ENCODE measurements around the gene PRKN.

The PRKN gene

GRCh38 chr6:162070639-162071038 lies 656.9 kb downstream of the PRKN start:
- no peak overlapping the region for H3K27ac ChIP-seq (replicated peaks)
- H3K4me3 ChIP-seq (replicated peaks; ENCODE audit: insufficient read depth, low read length) = no peak overlapping the region
- no peak for DNase-seq (ENCODE audit: low read depth in 1 of 2, low spot score in 1 of 2)
- TF ChIP-seq CTCF (IDR thresholded peaks at IDR 0.05; ENCODE audit: insufficient read depth, low read length) (no peak), REST (IDR thresholded peaks at IDR 0.05; ENCODE audit: insufficient replicate concordance, low read depth) (no peak), GABPA (IDR thresholded peaks at IDR 0.05; ENCODE audit: low read depth) (no peak), SPI1 (IDR thresholded peaks at IDR 0.05; ENCODE audit: borderline replicate concordance, low read depth) (no peak), POLR2AphosphoS5 (IDR thresholded peaks at IDR 0.05; ENCODE audit: low read depth) (no peak)
- H3K27me3 ChIP-seq (ENCODE audit: insufficient read depth, poor library complexity, severe bottlenecking) = no peaks in the 10 kb centered on the region

- Histone ChIP-seq H3K27ac (replicated peaks) (no peak overlapping the region), H3K27me3 (ENCODE audit: insufficient read depth, poor library complexity, severe bottlenecking) (no peaks in the 10 kb centered on the region), H3K4me3 (replicated peaks; ENCODE audit: insufficient read depth, low read length) (no peak overlapping the region)
- TF ChIP-seq REST (IDR thresholded peaks at IDR 0.05; ENCODE audit: insufficient replicate concordance, low read depth) (no peak), SPI1 (IDR thresholded peaks at IDR 0.05; ENCODE audit: borderline replicate concordance, low read depth) (no peak), CTCF (IDR thresholded peaks at IDR 0.05; ENCODE audit: insufficient read depth, low read length) (no peak), GABPA (IDR thresholded peaks at IDR 0.05; ENCODE audit: low read depth) (no peak), POLR2AphosphoS5 (IDR thresholded peaks at IDR 0.05; ENCODE audit: low read depth) (no peak)
- DNase-seq (ENCODE audit: low read depth in 1 of 2, low spot score in 1 of 2) = no peak
These were observed 657.6 kb downstream of the PRKN start for GRCh38 chr6:162069995-162070394.

- Histone ChIP-seq H3K27ac (replicated peaks) (no peak overlapping the region), H3K27me3 (ENCODE audit: insufficient read depth, poor library complexity, severe bottlenecking) (no peaks in the 10 kb centered on the region), H3K4me3 (replicated peaks; ENCODE audit: insufficient read depth, low read length) (no peak overlapping the region)
- TF ChIP-seq POLR2AphosphoS5 (IDR thresholded peaks at IDR 0.05; ENCODE audit: low read depth) (no peak), REST (IDR thresholded peaks at IDR 0.05; ENCODE audit: insufficient replicate concordance, low read depth) (no peak), GABPA (IDR thresholded peaks at IDR 0.05; ENCODE audit: low read depth) (no peak), CTCF (IDR thresholded peaks at IDR 0.05; ENCODE audit: insufficient read depth, low read length) (no peak), SPI1 (IDR thresholded peaks at IDR 0.05; ENCODE audit: borderline replicate concordance, low read depth) (no peak)
- no peak for DNase-seq (ENCODE audit: low read depth in 1 of 2, low spot score in 1 of 2)
These were observed 659.2 kb downstream of the PRKN start for GRCh38 chr6:162068340-162068739.
